HG03025 (cell line): ENCODE results near the gene TBC1D22A.

Source experiments
- ATAC-seq: cut with Tn5 transposase; IDR thresholded peaks from one replicate; pipeline ENCODE4 v1.9.1; 2021; ENCODE audit warnings: mild to moderate bottlenecking, moderate library complexity; ENCODE audit not compliant: unreplicated experiment, low FRiP score

Gene TBC1D22A

DNA sequence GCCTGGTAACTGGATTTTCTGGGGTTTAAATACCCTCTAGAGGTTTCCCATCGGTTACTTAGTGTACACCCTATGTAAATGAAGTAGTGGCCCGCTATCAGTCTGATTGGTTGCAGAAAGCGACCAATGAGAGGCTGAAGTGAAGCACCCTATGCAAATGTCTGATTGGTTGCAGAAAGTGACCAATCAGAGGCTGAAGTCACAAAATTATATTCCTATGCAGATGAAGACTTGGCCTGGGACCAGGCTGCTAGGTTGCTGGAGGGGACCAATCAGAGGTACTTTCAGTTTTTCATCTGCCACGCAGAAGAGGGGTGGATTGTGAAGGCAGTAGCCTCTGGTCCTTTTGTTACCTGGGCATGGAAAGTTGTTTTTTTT is 134.8 kb downstream of the TBC1D22A start:
- no peak for ATAC-seq

- no peak for ATAC-seq
Observed at GRCh38 chr22:46900549-46900948, 138.1 kb downstream of the TBC1D22A start.

DNA sequence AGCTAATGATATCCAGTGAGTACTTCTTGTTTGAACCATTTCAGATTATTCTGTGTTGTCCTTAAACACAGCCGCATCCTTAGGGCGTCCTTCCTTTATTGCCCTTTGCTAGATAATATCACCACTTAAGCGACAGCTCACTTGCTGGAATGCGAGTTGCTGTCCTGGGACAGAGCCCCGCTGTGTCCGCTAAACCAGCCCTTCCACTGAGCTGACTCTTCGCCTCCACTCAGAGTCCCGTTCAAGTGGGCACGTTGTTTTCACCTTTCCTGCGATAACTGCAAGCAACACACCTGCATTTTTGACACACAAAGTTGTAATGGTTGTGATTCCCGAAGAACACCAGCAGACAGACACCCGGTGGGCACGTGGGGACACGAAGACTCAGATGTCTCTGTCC is 140.0 kb downstream of the TBC1D22A start:
- no peak for ATAC-seq

GRCh38 chr22:46902998-46903916 is 140.8 kb downstream of the TBC1D22A start:
- no peak for ATAC-seq

DNA sequence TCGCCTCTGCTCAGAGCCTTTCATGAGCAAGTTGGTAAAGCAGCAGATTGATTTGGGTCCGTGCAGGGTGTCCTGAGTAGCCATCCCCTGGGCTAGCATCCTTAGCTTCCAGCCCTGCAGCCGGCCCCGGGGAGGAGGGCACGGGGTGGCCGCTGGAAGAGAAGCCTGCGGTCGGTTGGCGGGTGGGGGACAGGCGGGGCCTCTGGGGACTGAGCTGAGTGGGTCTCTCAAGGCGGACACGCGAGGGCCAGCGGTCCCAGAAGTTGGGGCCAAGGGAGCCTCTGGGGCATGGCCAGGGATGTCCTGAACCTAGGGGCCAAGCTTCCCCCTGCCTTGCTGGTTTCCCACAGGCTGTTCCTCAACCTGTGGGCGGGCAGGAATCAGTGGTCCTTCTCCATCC is 143.0 kb downstream of the TBC1D22A start:
- ATAC-seq, result no peak

DNA sequence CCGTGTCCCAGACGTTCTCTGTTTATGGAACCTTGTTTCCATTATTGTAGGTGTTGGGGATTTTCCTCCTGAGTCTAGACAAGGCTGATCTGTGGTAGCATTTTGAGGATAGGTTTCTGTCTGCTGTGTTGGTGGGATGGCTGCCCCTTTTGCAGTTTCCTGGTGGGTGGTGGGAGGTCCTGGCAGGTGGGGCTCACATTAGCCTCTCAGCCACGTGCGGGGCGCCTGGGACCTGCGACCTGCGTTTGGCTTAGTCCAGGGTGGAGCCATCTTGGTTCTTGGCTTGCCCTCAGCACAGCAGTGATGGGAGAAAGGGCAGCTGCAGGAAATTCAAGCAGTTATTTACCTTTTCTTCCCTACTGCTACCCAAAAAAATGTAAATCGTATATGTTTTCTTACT is 143.4 kb downstream of the TBC1D22A start:
- ATAC-seq, result no peak

DNA sequence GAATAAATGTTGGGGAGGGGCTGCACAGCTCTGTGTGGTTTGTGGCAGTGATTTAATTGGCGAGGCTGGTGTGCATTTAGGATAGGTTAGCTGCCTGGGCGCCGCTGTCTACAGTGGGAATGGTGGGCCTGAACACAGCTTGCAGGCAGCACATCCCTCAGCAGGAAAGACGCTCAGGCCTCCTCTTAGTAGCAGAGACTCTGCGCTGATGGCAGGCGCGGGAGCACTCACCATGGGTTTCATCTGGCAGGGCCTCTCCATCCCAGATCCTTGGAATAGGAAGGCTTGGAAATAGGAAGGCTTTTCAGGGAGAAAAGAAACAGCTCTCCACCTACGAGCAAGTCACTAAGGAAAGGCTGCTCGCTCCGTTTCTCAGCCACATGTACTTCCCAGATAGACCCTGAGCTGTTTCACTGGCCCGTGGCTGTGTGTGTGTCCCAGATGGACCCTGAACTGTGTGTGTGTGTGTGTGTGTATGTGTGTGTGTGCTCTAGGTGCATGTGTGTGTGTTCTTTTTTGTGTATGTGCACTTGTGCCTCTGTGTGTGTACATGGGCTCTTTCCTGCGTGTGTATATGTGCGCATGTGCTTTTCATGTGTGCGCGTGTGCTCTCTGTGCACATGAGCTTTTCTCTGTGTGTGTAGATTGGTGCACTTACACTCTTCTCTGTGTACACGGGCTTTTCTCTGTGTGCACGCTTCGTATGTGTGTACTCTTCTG is 144.0 kb downstream of the TBC1D22A start:
- no peak for ATAC-seq

- ATAC-seq, result no peak
Observed at GRCh38 chr22:46907241-46908215, 145.1 kb downstream of the TBC1D22A start.

GRCh38 chr22:46908641-46909107 is 146.2 kb downstream of the TBC1D22A start:
- no peak for ATAC-seq

DNA sequence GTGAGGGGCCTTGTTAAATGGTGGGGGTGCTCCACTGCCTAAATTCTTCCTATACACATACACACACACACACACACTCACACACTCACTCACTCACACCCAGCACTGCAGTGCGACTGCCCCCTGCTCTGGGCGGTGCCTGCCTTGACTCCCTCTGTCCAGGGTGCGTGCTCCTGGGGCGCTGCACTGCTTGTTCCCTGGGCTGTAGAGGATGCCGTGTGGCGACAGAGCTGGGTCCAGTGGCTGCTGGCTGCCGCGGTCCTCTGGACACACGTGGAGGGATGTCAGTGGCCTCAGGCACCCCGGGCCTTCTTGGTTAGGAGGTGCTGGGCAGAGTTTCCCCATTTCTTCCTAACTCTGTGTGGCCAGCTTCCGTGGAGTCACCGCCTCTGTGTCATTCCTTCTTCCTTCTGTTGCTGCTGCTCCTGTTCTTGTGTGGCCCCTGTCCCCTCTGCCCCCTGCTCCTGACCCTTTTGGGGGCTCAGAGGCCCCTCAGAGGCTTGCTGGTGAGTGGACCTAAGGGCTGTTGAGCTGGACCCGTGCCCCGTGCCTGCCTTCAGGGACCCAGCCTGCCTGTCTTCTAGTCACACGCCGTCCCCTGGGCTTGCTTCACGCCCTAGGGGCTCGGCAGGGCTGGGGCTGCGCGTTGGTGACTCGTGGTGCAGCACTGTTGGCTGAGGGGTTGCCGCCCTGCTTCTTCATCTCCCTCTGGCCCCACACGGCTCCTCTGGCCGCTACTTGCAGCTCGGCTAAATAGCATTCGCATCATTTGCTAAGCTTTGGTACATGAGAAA is 147.0 kb downstream of the TBC1D22A start:
- ATAC-seq, result no peak

- no peak for ATAC-seq
Observed at GRCh38 chr22:46910624-46911023, 148.2 kb downstream of the TBC1D22A start.

GRCh38 chr22:46911346-46911745 is 148.9 kb downstream of the TBC1D22A start:
- ATAC-seq, result no peak

DNA sequence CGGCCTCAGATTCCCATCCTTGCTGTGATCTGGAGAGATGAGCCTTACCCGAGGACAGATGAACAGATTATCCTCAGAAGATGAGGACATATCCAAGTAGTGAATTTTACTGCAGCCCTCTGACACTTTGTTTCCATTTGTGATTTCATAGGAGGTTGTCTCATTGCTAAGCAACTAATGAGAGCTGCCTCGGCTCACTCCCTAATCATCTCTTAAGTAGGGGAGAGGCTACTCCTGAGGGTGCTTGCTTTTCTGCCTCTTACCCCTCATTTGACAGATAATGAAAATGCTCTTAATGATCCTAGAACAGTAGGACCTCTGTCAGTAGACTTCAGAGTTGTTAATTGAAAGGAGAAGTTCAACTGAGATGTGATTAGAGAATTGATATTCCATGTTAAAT is 150.9 kb downstream of the TBC1D22A start:
- no peak for ATAC-seq

- ATAC-seq, result no peak
Observed at GRCh38 chr22:46914481-46914880, 152.0 kb downstream of the TBC1D22A start.

DNA sequence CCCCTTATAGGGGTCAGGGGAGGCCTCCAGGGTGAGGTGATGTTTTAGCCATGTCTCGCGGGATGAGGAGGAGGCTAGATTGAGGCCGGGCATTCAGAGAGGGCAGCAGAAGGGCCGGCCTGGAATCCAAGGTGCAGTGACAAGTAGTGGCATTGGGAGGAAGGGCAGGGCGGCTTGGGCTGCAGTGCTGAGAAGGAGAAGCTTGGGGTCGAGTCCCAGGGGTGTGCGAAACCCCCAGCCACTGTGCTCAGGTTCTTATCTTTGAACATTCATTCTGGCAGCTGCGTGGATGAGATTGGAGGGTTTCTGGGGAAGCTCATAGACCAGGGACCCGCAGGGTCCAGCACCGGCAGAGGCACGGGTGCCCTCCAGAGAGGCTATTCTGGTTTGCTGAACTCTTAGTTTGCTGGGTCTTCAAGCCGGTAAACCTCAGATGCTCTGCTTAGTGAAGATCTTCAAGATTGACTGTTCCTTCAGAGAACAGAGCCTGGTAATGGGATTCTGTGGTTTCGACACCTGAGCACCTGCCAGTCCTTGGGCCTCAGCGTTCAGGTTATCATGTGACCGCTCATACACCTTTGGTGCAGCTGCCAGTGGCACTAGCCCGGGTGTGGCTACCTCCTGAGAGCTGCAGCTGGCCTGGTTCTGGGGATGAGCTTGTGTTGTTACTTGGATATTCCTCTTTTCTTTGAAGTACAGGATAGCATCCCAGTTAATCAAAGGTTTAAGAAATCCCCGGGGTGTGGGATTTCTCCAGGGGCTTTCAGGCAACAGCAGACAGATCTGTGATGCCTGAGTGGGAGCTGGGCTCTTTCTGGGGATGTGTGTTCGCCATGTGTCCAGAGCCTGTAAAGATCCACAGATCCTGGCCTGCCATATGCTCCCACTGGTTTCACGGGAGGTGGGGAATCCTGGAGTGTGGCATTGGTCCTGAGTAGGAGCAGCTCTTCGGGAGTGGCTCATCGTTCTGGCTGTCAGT is 152.8 kb downstream of the TBC1D22A start:
- no peak for ATAC-seq

GRCh38 chr22:46915950-46916730 is 153.7 kb downstream of the TBC1D22A start:
- ATAC-seq, result no peak

DNA sequence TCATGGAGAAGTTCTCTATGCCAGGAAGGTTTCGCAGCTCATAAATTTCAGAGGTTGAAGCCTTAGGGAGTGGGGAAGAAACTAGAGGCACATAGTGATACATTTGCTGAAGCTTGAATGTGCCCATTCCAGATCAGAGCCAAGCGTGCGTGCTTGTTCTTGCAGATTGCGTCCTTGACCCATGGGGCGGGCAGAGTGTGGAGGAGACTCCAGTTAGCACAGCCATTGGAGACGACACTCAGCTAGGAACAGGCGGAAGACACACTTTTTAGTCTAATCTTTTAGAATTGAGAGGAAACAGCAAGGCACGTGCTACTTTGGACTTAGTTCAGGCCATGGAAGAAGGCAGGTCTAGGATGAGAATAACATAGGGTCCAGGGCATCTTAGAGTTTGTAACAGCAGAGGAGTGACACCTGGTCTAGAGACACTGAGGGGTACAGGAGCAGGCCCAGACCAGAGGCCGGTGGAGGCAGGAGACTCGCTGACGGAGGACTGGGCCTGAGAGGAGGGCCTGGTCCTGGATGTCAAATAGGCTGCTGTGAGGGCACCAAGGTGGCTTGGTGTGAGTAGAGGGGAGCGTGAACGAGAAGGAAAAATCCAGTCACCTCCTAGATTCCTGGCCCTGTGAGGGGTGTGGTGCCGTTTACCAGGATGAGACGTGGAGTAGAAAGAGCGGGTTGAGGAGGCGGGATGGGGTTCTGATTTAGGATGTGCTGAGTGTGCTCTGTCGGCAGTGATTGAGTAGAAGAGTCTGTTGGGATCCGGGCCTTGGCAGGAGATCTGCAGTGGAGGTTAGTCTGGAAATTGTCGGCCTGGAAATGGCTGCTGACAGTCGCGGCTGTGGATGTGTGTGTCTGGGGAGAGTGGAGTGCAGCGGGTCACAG is 154.7 kb downstream of the TBC1D22A start:
- no peak for ATAC-seq
